Endothelial cell of umbilical vein (primary cell): Measurements from ENCODE around the gene NUP107. TPM values are rescaled to one million over a fixed set of nuclear protein-coding genes. Genes with fewer than 3 reads are reported as not detected.

Experiments used
- BruUV-seq: library from RNA; stranded (reverse); fragments of 400-500 nt; replicated peaks from 2 replicates; lab custom pipeline; 2021; lab: Mats Ljungman, UMichigan
- CTCF ChIA-PET: fragments of 300-600, 350-600 bp; sonication (Branson Sonifier 250); formaldehyde crosslinking; loops from one replicate; lab custom pipeline; 2021; ENCODE audit warnings: antibody characterized with exemption, inconsistent platforms; lab: Charles Lee
- POLR2A ChIA-PET: fragments of 300-600, 350-600 bp; sonication (Branson Sonifier 250); formaldehyde crosslinking; loops from one replicate; lab custom pipeline; 2021; ENCODE audit warnings: antibody characterized with exemption, inconsistent platforms; lab: Charles Lee
- DNase-seq: peaks from one replicate; pipeline ENCODE4 v3.0.0-alpha.2; 2011; ENCODE audit warnings: low read depth, low spot score
- FAIRE-seq: peaks from 2 replicates; lab custom pipeline; 2011; peaks lifted over from hg19 to GRCh38; lab: Jason Lieb, UNC
- H2AFZ ChIP-seq: 2 replicates; pipeline ENCODE4 v1.6.0; 2012; ENCODE audit warnings: low read depth, low read length, control low read depth, inconsistent platforms
- H3K27ac ChIP-seq: 2 replicates; pipeline ENCODE4 v1.5.1; 2011; ENCODE audit warnings: low read depth, mild to moderate bottlenecking, control low read depth, low read length, moderate library complexity; ENCODE audit not compliant: insufficient read depth
- H3K27me3 ChIP-seq, 2 experiments: 2 replicates each; pipeline versions ENCODE4 v1.6.0 to v1.6.1; 2011; ENCODE audit warnings: low read length in 2 of 2, mixed read lengths in 1 of 2; ENCODE audit not compliant: control insufficient read depth in 2 of 2, insufficient read depth in 2 of 2
- H3K36me3 ChIP-seq, 2 experiments: 2 replicates in 1 of 2; 3 replicates in 1 of 2; pipeline ENCODE4 v1.5.1; 2011; ENCODE audit warnings: low read length in 2 of 2, mild to moderate bottlenecking in 1 of 2, moderate library complexity in 1 of 2; ENCODE audit not compliant: control insufficient read depth in 2 of 2, insufficient read depth in 2 of 2; ENCODE audit errors: extremely low read depth in 1 of 2
- H3K4me1 ChIP-seq: 3 replicates; pipeline ENCODE4 v1.5.1; 2011; ENCODE audit warnings: mild to moderate bottlenecking, low read length; ENCODE audit not compliant: control insufficient read depth, insufficient read depth; ENCODE audit errors: extremely low read depth
- H3K4me2 ChIP-seq: 2 replicates; pipeline ENCODE4 v1.6.1; 2011; ENCODE audit warnings: low read length, control low read depth, mixed read lengths; ENCODE audit not compliant: insufficient read depth
- H3K4me3 ChIP-seq, 3 experiments: fragments of 200-600 bp in 1 of 3; sonication (generic), shearing (Covaris generic) in 1 of 3; replicated peaks in 1 of 3; 2 replicates each; pipeline ENCODE4 v1.5.1; 2011 to 2016; ENCODE audit warnings: control low read depth in 3 of 3, low read length in 3 of 3, mild to moderate bottlenecking in 2 of 3, inconsistent platforms in 1 of 3, low read depth in 1 of 3, moderate library complexity in 1 of 3; ENCODE audit not compliant: insufficient read depth in 1 of 3
- H3K79me2 ChIP-seq: 2 replicates; pipeline ENCODE4 v1.6.0; 2012; ENCODE audit warnings: low read length, inconsistent platforms; ENCODE audit not compliant: control insufficient read depth, insufficient read depth
- H3K9ac ChIP-seq: replicated peaks from 2 replicates; pipeline ENCODE3; 2011; ENCODE audit warnings: low read length, control low read depth; ENCODE audit not compliant: insufficient read depth; ENCODE audit errors: extremely low read depth
- H3K9me1 ChIP-seq: replicated peaks from 3 replicates; pipeline ENCODE4 v1.6.0; 2011; ENCODE audit warnings: mild to moderate bottlenecking, low read length; ENCODE audit not compliant: control insufficient read depth, insufficient read depth; ENCODE audit errors: extremely low read depth
- H3K9me3 ChIP-seq: replicated peaks from 2 replicates; pipeline ENCODE4 v1.5.1; 2012; ENCODE audit warnings: low read length, inconsistent platforms; ENCODE audit not compliant: control insufficient read depth, insufficient read depth
- H4K20me1 ChIP-seq: replicated peaks from 2 replicates; pipeline ENCODE3; 2011; ENCODE audit warnings: mild to moderate bottlenecking, low read length; ENCODE audit not compliant: control insufficient read depth, insufficient read depth; ENCODE audit errors: extremely low read depth
- EZH2 ChIP-seq: IDR thresholded peaks from 2 replicates; pipeline ENCODE4 v1.6.1; 2012; ENCODE audit warnings: borderline replicate concordance, low read depth, mild to moderate bottlenecking, moderate library complexity, low read length, inconsistent platforms; ENCODE audit not compliant: severe bottlenecking
- FOS ChIP-seq: IDR thresholded peaks from 2 replicates; pipeline ENCODE4 v1.6.1; 2011; ENCODE audit warnings: mild to moderate bottlenecking, low read length, moderate library complexity, borderline replicate concordance; ENCODE audit not compliant: insufficient read depth
- GATA2 ChIP-seq: IDR thresholded peaks from 2 replicates; pipeline ENCODE4 v1.7.0; 2011; ENCODE audit warnings: low read depth, mild to moderate bottlenecking, moderate library complexity, mixed read lengths, low read length; ENCODE audit not compliant: insufficient read length, insufficient read depth
- JUN ChIP-seq: IDR thresholded peaks from 2 replicates; pipeline ENCODE4 v1.6.1; 2011; ENCODE audit warnings: borderline replicate concordance, low read depth; ENCODE audit not compliant: insufficient read length, insufficient read depth
- MYC ChIP-seq: IDR thresholded peaks from one replicate; pipeline ENCODE4 v1.6.1; 2011; ENCODE audit warnings: mild to moderate bottlenecking, low read depth, low read length
- POLR2A ChIP-seq: IDR thresholded peaks from 2 replicates; pipeline ENCODE4 v1.6.1; 2012; ENCODE audit warnings: low read depth, mild to moderate bottlenecking, control low read depth, low read length
- POLR2AphosphoS5 ChIP-seq: IDR thresholded peaks from 2 replicates; pipeline ENCODE4 v1.6.1; 2012; ENCODE audit warnings: low read depth, mild to moderate bottlenecking, control low read depth, low read length, moderate library complexity; ENCODE audit not compliant: insufficient read depth
- dilution Hi-C: fragments of 300-500 bp; cut with MboI; formaldehyde crosslinking; loops from one replicate; pipeline ENCODE4 v1.15.0; 2019; ENCODE audit warnings: low sequenced_read_pairs; ENCODE audit not compliant: extremely low pct_ligation_motif_present
- intact Hi-C: fragments of 100-400 bp; cut with micrococcal nuclease; formaldehyde crosslinking; loops from one replicate; pipeline ENCODE4 v1.10.0; 2022
- polyA plus RNA-seq, 4 experiments: library from polyadenylated mRNA; depleted of rRNA in 3 of 4; stranded (reverse) in 3 of 4; unstranded in 1 of 4; fragments of >200 nt; gene quantifications; 2 replicates each; pipeline versions ENCODE4 v1.2.1 to v1.2.3, GENCODE V29; 2011 to 2012; ENCODE audit warnings: missing spikeins in 1 of 4
- total RNA-seq: library from RNA; stranded (reverse); gene quantifications from 2 replicates; pipeline ENCODE4 v1.2.3, GENCODE V29; 2021
- TF ChIP-seq, protein P1 (sequence below), 2 donors: IDR thresholded peaks; 1 replicate in 1 of 2; 2 replicates in 1 of 2; pipeline ENCODE4 v1.5.1; 2011; ENCODE audit warnings: low read length in 2 of 2, mild to moderate bottlenecking in 2 of 2, moderate library complexity in 2 of 2, control low read depth in 1 of 2, inconsistent platforms in 1 of 2, low read depth in 1 of 2; ENCODE audit not compliant: insufficient read depth in 1 of 2; ENCODE audit errors: extremely low read depth in 1 of 2
- TF ChIP-seq, protein P2 (sequence below): IDR thresholded peaks from 2 replicates; pipeline ENCODE4 v1.6.1; 2011; ENCODE audit not compliant: insufficient read depth, insufficient read length

NUP107 gene
- total and polyA plus RNA-seq, 2 donors (not counting 3 experiments of a cell fraction or from before 2014, with no cell fraction given) = 24.0 to 78.7 TPM

DNA sequence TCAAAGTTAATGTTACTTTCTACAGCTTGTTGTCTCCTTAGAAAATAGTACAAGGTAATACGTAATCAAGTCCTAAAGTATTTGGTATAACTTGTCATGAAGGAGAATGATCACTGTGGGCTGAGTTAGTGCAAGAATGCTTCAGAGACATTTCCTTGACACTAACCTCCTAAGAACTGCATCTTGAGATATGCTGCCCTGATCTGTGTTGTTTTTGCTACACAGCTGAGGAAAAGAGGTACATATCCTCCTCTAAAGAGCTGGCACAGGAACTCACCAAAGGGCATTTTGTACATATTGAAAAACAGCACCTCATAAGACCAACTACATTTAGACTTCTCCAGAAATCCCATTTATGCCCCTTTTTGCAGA, 47.4 kb upstream of the NUP107 start:
- no peaks in the 10 kb centered on the region for H3K36me3 ChIP-seq
- no TSS peak for BruUV-seq
- H3K27me3 ChIP-seq = no peaks in the 10 kb centered on the region
- POLR2A ChIA-PET = no interaction called here
- no peaks in the 10 kb centered on the region for H3K9me3 ChIP-seq
- FAIRE-seq (no peak), DNase-seq (no peak)
- H4K20me1 ChIP-seq = peaks cover 7% of the 10 kb centered on the region
- CTCF ChIA-PET = interaction anchor here (1.0 kb wide), 2 partner anchors 11 to 17 kb away, joined by 3 read pairs; no protein-coding TSS in a partner anchor
- TF ChIP-seq, protein P1, sequence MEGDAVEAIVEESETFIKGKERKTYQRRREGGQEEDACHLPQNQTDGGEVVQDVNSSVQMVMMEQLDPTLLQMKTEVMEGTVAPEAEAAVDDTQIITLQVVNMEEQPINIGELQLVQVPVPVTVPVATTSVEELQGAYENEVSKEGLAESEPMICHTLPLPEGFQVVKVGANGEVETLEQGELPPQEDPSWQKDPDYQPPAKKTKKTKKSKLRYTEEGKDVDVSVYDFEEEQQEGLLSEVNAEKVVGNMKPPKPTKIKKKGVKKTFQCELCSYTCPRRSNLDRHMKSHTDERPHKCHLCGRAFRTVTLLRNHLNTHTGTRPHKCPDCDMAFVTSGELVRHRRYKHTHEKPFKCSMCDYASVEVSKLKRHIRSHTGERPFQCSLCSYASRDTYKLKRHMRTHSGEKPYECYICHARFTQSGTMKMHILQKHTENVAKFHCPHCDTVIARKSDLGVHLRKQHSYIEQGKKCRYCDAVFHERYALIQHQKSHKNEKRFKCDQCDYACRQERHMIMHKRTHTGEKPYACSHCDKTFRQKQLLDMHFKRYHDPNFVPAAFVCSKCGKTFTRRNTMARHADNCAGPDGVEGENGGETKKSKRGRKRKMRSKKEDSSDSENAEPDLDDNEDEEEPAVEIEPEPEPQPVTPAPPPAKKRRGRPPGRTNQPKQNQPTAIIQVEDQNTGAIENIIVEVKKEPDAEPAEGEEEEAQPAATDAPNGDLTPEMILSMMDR (IDR thresholded peaks at IDR 0.05; ENCODE audit: extremely low read depth in 1 of 2, insufficient read depth in 1 of 2, low read depth in 1 of 2, low read length in 2 of 2) = no peak
- TF ChIP-seq MYC = no peak
- TF ChIP-seq FOS = no peak
- no peak for TF ChIP-seq JUN
- TF ChIP-seq POLR2AphosphoS5 = no peak
- TF ChIP-seq, protein P2, sequence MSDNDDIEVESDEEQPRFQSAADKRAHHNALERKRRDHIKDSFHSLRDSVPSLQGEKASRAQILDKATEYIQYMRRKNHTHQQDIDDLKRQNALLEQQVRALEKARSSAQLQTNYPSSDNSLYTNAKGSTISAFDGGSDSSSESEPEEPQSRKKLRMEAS = no peak
- TF ChIP-seq POLR2A = no peak
- no peak for TF ChIP-seq GATA2
- TF ChIP-seq EZH2 = no peak
- intact Hi-C loops (no loop called here), dilution Hi-C loops (no loop called here)
- H3K9ac ChIP-seq = no peak overlapping the region
- no peaks in the 10 kb centered on the region for H3K4me1 ChIP-seq
- H3K9me1 ChIP-seq = no peaks in the 10 kb centered on the region
- peaks cover 98% of the 10 kb centered on the region for H3K79me2 ChIP-seq
- no peak overlapping the region for H2AFZ ChIP-seq
- H3K4me2 ChIP-seq = no peak overlapping the region
- no peak overlapping the region for H3K27ac ChIP-seq
- no peak overlapping the region for H3K4me3 ChIP-seq
